Upper lobe of left lung (tissue), 4 donors: Measurements from ENCODE around the gene UBAC2.

Experiments
- EP300 ChIP-seq, 4 donors: sonication (generic); formaldehyde crosslinking; IDR thresholded peaks; one replicate each; pipeline ENCODE4 v1.5.1; 2017; ENCODE audit warnings: antibody characterized with exemption in 4 of 4, control low read depth in 2 of 4
- POLR2A ChIP-seq, 4 donors: fragments of 450-650 bp; IDR thresholded peaks; one replicate each; pipeline ENCODE4 v1.5.1; 2016 to 2017; ENCODE audit warnings: antibody characterized with exemption in 4 of 4, mild to moderate bottlenecking in 2 of 4
- POLR2AphosphoS5 ChIP-seq, 2 donors: sonication (generic); formaldehyde crosslinking; IDR thresholded peaks; one replicate each; pipeline ENCODE4 v1.5.1; 2017; ENCODE audit warnings: antibody characterized with exemption in 2 of 2
- TF ChIP-seq, protein P1 (sequence below), 6 experiments: fragments of 450-650 bp in 4 of 6; fragments of 200-600 bp in 2 of 6; sonication (generic) in 2 of 6; IDR thresholded peaks; one replicate each; pipeline ENCODE4 v1.5.1; 2016 to 2019; ENCODE audit warnings: antibody characterized with exemption in 6 of 6

DNA sequence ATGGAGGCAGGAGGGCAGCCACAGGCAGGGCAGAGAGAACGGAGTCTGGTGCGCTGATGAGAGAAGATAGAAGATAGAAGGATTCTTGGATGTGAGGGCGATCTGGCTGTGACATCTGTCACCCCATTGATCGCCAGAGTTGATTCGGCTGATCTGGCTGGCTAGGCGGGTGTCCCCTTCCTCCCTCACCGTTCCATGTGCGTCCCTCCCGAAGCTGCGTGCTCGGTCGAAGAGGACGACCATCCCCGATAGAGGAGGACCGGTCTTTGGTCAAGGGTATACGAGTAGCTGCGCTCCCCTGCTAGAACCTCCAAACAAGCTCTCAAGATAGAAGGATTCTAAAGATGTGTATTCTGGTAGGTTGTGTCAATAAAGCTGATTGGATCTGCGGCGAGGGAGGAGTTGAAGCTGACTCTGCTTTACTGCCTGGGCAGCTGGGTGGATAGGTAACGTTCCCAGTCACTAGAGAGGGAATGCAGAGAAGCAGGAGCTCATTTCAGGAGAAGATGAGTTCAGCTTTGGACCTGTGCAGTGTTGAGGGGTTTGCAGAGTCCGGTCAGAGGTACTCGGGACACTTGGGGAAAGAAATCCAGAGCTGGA lies 5.1 kb downstream of the UBAC2 start:
- TF ChIP-seq EP300 (IDR thresholded peaks at IDR 0.05) (no peak), POLR2A (IDR thresholded peaks at IDR 0.05) (no peak), POLR2AphosphoS5 (IDR thresholded peaks at IDR 0.05) (no peak)
- TF ChIP-seq, protein P1, sequence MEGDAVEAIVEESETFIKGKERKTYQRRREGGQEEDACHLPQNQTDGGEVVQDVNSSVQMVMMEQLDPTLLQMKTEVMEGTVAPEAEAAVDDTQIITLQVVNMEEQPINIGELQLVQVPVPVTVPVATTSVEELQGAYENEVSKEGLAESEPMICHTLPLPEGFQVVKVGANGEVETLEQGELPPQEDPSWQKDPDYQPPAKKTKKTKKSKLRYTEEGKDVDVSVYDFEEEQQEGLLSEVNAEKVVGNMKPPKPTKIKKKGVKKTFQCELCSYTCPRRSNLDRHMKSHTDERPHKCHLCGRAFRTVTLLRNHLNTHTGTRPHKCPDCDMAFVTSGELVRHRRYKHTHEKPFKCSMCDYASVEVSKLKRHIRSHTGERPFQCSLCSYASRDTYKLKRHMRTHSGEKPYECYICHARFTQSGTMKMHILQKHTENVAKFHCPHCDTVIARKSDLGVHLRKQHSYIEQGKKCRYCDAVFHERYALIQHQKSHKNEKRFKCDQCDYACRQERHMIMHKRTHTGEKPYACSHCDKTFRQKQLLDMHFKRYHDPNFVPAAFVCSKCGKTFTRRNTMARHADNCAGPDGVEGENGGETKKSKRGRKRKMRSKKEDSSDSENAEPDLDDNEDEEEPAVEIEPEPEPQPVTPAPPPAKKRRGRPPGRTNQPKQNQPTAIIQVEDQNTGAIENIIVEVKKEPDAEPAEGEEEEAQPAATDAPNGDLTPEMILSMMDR (IDR thresholded peaks at IDR 0.05) = no peak
